ENCODE results near the gene TSGA10IP.

Gene TSGA10IP

GRCh38 chr11:66003291-66003690, 58.0 kb downstream of the TSGA10IP start:
- no peak for DNase-seq (ENCODE audit: low read depth in 4 of 4, low spot score in 1 of 4)

GRCh38 chr11:66004186-66004585, 58.9 kb downstream of the TSGA10IP start:
- no peak for DNase-seq (ENCODE audit: low read depth in 4 of 4, low spot score in 1 of 4)

DNA sequence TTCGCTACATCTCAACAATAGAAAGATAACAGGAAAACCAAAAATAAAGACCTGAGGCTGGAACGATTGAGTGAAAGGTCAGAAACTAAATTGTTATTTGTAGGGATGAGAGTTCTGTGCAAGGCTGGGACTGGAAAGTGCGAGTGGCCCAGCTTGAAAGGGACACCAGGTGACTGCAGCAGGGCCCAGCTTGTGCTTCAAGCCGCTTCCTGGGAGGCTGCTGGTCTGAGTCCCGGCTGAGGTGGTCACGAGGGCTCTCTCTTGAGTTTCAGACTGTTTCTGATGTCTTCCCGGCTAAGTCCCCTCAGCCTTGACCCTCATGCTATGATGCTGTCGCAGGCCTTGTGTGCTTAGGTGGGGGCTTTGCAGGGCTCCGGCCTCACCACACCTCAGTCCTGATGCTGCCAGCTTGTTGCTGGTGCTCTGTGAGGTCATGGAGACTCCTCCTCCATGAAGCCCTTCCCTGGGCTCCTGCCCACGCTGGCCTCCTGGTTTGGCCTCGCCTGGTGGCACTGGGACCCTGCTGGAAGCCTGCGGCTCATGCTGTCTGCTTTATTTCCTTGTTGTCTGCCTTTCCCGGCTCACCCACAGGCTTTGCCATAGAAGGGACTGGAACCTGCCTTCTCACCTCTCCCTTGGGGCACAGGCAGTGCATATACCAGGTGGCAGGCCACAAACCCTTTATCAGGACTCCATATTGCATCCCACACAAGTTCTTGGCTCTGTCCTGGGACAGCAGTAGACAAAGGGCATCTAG, 61.0 kb downstream of the TSGA10IP start:
- DNase-seq (ENCODE audit: low read depth in 4 of 4, low spot score in 1 of 4): no peak

DNA sequence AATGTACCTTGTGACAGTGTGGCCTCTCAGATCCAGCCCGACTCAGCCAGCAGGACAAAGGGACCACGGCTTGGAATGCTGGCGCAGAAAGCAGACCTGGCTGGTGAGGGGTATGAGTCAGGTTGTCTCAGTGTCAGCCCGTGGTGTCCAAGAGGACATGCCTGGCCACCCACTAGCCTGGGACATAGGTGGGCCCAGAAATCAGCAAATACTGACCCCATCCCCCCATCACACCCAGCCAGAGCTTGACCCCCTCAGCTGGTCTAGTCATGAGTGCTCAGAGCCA, 61.6 kb downstream of the TSGA10IP start:
- no peak for DNase-seq (ENCODE audit: low read depth in 4 of 4, low spot score in 1 of 4)

DNA sequence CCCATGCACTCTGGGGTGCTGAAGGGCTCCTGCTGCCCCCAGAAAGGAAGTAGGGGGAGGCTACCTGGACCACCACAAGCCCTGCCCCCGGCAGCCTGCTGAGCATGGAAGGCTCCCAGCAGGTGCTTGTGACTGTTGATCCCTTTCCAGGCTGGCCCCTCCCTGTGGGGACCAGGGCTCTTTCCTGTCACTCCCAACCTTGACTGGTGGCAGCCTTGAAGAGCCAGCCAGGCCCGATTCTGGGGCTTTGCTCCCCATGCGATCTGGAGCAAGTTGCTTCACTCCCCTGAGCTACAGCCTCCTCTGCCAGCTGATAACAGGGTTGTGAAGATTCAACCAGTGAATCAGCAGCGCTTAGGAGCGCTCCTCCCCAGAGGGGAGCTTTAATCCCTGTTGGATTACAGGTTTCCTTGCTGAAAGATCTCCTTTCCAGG, 61.9 kb downstream of the TSGA10IP start:
- DNase-seq (ENCODE audit: low read depth in 4 of 4, low spot score in 1 of 4): no peak

DNA sequence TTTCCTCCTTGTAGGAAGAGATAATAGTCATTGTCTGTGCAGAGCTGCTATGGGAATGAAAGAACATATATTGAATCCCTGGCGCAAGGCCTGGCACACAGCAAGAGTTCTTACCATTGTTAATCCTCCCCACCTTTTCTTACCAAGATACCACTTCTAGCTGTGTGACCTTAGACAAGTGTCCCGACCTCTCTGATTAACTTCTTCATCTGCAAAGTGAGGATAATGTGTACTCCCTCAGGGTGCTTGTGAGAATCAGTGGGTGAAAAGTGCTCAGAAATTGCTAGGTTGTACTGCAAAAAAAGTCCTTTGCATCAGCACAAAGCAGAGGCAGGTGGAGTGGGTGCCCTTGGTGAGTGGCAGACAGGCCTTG, 62.8 kb downstream of the TSGA10IP start:
- no peak for DNase-seq (ENCODE audit: low read depth in 4 of 4, low spot score in 1 of 4)

DNA sequence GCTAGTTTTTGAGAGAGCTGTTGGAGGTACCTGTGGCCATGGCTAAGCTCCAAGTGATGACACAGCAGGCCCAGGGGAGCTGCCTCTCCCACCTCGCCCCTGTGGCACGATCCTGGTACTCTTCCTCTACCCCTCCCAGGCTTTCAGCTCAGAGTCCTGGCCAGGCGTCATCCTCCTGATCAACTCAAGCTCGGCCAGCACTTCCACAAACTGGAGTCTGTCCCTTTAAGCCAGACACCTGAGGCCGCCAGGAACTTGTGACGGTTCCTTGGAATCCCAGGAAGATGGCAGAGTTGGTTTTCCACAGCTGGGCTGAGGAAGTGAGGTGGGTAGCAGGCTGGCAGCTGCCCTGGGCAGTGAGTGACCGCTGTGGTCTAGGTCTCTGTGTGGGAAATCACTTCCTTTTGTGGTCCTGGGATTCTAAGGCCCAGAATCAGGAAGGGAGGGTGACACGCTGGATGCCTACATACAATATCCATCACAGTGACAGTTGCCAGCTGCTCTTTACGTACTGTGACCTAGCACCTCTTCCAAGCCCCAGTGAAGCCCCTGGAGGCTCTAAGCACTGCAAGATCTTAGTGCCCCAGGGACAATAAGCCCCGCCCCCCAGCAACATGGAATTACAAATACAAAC, 63.3 kb downstream of the TSGA10IP start:
- DNase-seq (ENCODE audit: low read depth in 4 of 4, low spot score in 1 of 4): no peak

Measured in stimulated activated CD4-positive, alpha-beta T cell treated with anti-CD3 and anti-CD28 coated beads, Interleukin-1b, Interleukin-23, amount 100 ng/mL, for 24 hours (primary cell).